ENCODE data around the gene PRKCB. TPM values are rescaled to one million over a fixed set of nuclear protein-coding genes. Genes with fewer than 3 reads are reported as not detected.

Gene PRKCB
- total and polyA plus RNA-seq, 2 of the 8 experiments (the other 6 are each of a cell fraction or from before 2014, with no cell fraction given): 7.1 to 12.1 TPM

GRCh38 chr16:23950898-23951297 lies 115.1 kb downstream of the PRKCB start:
- H3K56ac ChIP-seq (replicated peaks; ENCODE audit: insufficient read length, low read depth, low read length): no peak overlapping the region
- no peaks in the 10 kb centered on the region for H3K27me3 ChIP-seq (replicated peaks in 1 of 4; ENCODE audit: control insufficient read depth in 3 of 4, extremely low read depth in 1 of 4, insufficient read depth in 3 of 4, low read length in 3 of 4)
- H3K23me2 ChIP-seq (ENCODE audit: low read depth, low read length): no peaks in the 10 kb centered on the region
- DNase-seq (ENCODE audit: low read depth in 1 of 2, low spot score in 2 of 2) (no peak), FAIRE-seq (no peak)
- H3K9me3 ChIP-seq (ENCODE audit: insufficient read depth in 2 of 2, low read depth in 1 of 2, low read length in 1 of 2): no peaks in the 10 kb centered on the region
- H4K20me1 ChIP-seq (replicated peaks in 1 of 2; ENCODE audit: control insufficient read depth in 1 of 2, insufficient read depth in 2 of 2, low read length in 2 of 2): no peaks in the 10 kb centered on the region
- POLR2A ChIA-PET (ENCODE audit: partially characterized antibody): no interaction called here
- H2BK20ac ChIP-seq (ENCODE audit: low read length): no peak overlapping the region
- peaks cover 2 to 11% (median 8%) of the 10 kb centered on the region in 4 experiments; a peak in 4 of 7 replicates for H3K4me1 ChIP-seq (replicated peaks in 1 of 4; ENCODE audit: control insufficient read depth in 3 of 4, insufficient read depth in 4 of 4, low read length in 3 of 4)
- no peak overlapping the region for H3K14ac ChIP-seq (ENCODE audit: insufficient read length)
- H3K79me1 ChIP-seq (ENCODE audit: low read depth, low read length): no peaks in the 10 kb centered on the region
- no peak overlapping the region for H3K4me2 ChIP-seq (ENCODE audit: insufficient read depth in 1 of 2, low read depth in 2 of 2, low read length in 2 of 2)
- no peak overlapping the region for H4K5ac ChIP-seq (ENCODE audit: insufficient read length, low read depth, low read length)
- H2AK5ac ChIP-seq (ENCODE audit: low read depth, low read length): no peak overlapping the region
- H3K36me3 ChIP-seq (ENCODE audit: control insufficient read depth in 2 of 4, insufficient read depth in 4 of 4, low read length in 3 of 4): no peaks in the 10 kb centered on the region
- CTCF ChIA-PET (ENCODE audit: partially characterized antibody): no interaction called here
- no peak overlapping the region for H3K9ac ChIP-seq (replicated peaks in 1 of 4; ENCODE audit: extremely low read depth in 1 of 4, low read depth in 3 of 4, low read length in 3 of 4)
- H4K91ac ChIP-seq (replicated peaks; ENCODE audit: insufficient read length, low read length): no peak overlapping the region
- H3K79me2 ChIP-seq (ENCODE audit: control insufficient read depth in 1 of 2, insufficient read depth in 2 of 2, low read length in 2 of 2): no peaks in the 10 kb centered on the region
- no peak overlapping the region for H3K18ac ChIP-seq (ENCODE audit: extremely low read depth, low read length)
- no peak overlapping the region for H2BK12ac ChIP-seq (ENCODE audit: low read depth, low read length)
- 80% methylated on average over 7 of the region's 7 CpGs; no CpG with 5 or more reads in 1 of the 2 experiments for WGBS, 2 experiments (ENCODE audit: extremely low coverage in 1 of 2, insufficient coverage in 1 of 2, insufficient read length in 1 of 2, insufficient replicate concordance in 2 of 2, low coverage in 1 of 2, low lambda C conversion rate in 2 of 2, missing lambda C conversion rate in 1 of 2)
- H3K4ac ChIP-seq (replicated peaks; ENCODE audit: insufficient read length, low read depth, low read length): no peak overlapping the region
- H3K23ac ChIP-seq (ENCODE audit: insufficient read length): no peak overlapping the region
- H3K4me3 ChIP-seq (ENCODE audit: extremely low read depth in 1 of 4, insufficient read depth in 2 of 4, low read depth in 3 of 4, low read length in 4 of 4): no peak overlapping the region
- no peak overlapping the region for H4K8ac ChIP-seq (ENCODE audit: extremely low read depth, insufficient read depth, low read length)
- no peak overlapping the region for H2BK120ac ChIP-seq (replicated peaks; ENCODE audit: low read depth, low read length)
- H2AFZ ChIP-seq (ENCODE audit: low read length): no peak overlapping the region
- H2BK15ac ChIP-seq (ENCODE audit: low read length): no peak overlapping the region
- H2BK5ac ChIP-seq (ENCODE audit: low read depth, low read length): no peak overlapping the region
- no peak overlapping the region for H3K27ac ChIP-seq (ENCODE audit: low read depth, low read length)
- TF ChIP-seq CEBPB (IDR thresholded peaks at IDR 0.05; ENCODE audit: low read depth, low read length): no peak
- TF ChIP-seq ZNF274 (IDR thresholded peaks at IDR 0.05; ENCODE audit: borderline replicate concordance, extremely low read depth, low read length): no peak
- TF ChIP-seq USF2 (IDR thresholded peaks at IDR 0.05; ENCODE audit: low read length): no peak
